HCT116 (cell line): ENCODE results near the gene ALAS1.

Source experiments
- CTCF ChIP-seq, 3 experiments: fragments of 200-600 bp in 1 of 3; sonication (generic) in 1 of 3; IDR thresholded peaks in 2 of 3; conservative IDR thresholded peaks in 1 of 3; 2 replicates each; pipeline ENCODE4 v1.5.1; 2012 to 2017; ENCODE audit warnings: low read depth in 2 of 3, low read length in 2 of 3, antibody characterized with exemption in 1 of 3, borderline replicate concordance in 1 of 3, control low read depth in 1 of 3, mild to moderate bottlenecking in 1 of 3, mixed read lengths in 1 of 3, mixed run types in 1 of 3, moderate library complexity in 1 of 3; ENCODE audit not compliant: insufficient read depth in 1 of 3
- MAX ChIP-seq: IDR thresholded peaks from 2 replicates; pipeline ENCODE4 v1.6.1; 2012
- POLR2A ChIP-seq: IDR thresholded peaks from 2 replicates; pipeline ENCODE4 v1.7.0; 2011; ENCODE audit warnings: borderline replicate concordance; ENCODE audit not compliant: insufficient read depth, insufficient read length; ENCODE audit errors: extremely low read depth
- POLR2AphosphoS5 ChIP-seq: IDR thresholded peaks from 2 replicates; pipeline ENCODE4 v1.6.1; 2011; ENCODE audit warnings: mild to moderate bottlenecking, low read depth, low read length, moderate library complexity

- TF ChIP-seq POLR2AphosphoS5: no peak
- TF ChIP-seq MAX: no peak
- TF ChIP-seq CTCF (IDR thresholded peaks at IDR 0.05 in 2 of 3, conservative IDR thresholded peaks at IDR 0.05 in 1 of 3; ENCODE audit: borderline replicate concordance in 1 of 3, insufficient read depth in 1 of 3, low read depth in 2 of 3, low read length in 2 of 3): no peak
- TF ChIP-seq POLR2A: no peak
Observed at GRCh38 chr3:52202384-52203077, 4.6 kb downstream of the ALAS1 start.
